Measurements from ENCODE around the gene UBAC1.

DNA sequence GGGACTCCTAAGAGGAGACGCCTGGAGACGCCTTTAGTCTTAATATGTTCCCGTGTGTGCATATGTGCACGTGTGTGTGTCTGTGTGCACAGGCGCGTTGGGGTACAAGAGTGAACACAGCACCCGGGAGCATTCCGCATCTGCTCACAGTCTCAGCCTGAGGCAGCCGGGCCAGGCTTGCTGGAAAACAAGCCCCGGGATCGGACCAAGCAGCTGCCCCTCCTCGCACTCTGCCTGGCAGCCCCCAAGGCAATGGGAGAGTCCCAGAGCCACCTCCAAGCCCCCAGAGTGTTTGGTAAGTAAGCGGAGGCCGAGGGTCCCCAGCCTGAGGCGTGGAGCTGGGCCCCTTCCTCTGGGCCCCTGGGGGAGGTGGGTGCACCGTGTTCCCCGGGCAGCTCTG is 27.3 kb upstream of the UBAC1 start:
- TF ChIP-seq, protein P1, sequence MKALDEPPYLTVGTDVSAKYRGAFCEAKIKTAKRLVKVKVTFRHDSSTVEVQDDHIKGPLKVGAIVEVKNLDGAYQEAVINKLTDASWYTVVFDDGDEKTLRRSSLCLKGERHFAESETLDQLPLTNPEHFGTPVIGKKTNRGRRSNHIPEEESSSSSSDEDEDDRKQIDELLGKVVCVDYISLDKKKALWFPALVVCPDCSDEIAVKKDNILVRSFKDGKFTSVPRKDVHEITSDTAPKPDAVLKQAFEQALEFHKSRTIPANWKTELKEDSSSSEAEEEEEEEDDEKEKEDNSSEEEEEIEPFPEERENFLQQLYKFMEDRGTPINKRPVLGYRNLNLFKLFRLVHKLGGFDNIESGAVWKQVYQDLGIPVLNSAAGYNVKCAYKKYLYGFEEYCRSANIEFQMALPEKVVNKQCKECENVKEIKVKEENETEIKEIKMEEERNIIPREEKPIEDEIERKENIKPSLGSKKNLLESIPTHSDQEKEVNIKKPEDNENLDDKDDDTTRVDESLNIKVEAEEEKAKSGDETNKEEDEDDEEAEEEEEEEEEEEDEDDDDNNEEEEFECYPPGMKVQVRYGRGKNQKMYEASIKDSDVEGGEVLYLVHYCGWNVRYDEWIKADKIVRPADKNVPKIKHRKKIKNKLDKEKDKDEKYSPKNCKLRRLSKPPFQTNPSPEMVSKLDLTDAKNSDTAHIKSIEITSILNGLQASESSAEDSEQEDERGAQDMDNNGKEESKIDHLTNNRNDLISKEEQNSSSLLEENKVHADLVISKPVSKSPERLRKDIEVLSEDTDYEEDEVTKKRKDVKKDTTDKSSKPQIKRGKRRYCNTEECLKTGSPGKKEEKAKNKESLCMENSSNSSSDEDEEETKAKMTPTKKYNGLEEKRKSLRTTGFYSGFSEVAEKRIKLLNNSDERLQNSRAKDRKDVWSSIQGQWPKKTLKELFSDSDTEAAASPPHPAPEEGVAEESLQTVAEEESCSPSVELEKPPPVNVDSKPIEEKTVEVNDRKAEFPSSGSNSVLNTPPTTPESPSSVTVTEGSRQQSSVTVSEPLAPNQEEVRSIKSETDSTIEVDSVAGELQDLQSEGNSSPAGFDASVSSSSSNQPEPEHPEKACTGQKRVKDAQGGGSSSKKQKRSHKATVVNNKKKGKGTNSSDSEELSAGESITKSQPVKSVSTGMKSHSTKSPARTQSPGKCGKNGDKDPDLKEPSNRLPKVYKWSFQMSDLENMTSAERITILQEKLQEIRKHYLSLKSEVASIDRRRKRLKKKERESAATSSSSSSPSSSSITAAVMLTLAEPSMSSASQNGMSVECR (CRISPR knock-in tag; IDR thresholded peaks at IDR 0.05), result no peak
- TF ChIP-seq, protein P2, sequence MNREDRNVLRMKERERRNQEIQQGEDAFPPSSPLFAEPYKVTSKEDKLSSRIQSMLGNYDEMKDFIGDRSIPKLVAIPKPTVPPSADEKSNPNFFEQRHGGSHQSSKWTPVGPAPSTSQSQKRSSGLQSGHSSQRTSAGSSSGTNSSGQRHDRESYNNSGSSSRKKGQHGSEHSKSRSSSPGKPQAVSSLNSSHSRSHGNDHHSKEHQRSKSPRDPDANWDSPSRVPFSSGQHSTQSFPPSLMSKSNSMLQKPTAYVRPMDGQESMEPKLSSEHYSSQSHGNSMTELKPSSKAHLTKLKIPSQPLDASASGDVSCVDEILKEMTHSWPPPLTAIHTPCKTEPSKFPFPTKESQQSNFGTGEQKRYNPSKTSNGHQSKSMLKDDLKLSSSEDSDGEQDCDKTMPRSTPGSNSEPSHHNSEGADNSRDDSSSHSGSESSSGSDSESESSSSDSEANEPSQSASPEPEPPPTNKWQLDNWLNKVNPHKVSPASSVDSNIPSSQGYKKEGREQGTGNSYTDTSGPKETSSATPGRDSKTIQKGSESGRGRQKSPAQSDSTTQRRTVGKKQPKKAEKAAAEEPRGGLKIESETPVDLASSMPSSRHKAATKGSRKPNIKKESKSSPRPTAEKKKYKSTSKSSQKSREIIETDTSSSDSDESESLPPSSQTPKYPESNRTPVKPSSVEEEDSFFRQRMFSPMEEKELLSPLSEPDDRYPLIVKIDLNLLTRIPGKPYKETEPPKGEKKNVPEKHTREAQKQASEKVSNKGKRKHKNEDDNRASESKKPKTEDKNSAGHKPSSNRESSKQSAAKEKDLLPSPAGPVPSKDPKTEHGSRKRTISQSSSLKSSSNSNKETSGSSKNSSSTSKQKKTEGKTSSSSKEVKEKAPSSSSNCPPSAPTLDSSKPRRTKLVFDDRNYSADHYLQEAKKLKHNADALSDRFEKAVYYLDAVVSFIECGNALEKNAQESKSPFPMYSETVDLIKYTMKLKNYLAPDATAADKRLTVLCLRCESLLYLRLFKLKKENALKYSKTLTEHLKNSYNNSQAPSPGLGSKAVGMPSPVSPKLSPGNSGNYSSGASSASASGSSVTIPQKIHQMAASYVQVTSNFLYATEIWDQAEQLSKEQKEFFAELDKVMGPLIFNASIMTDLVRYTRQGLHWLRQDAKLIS (CRISPR knock-in tag; IDR thresholded peaks at IDR 0.05), result no peak
- TF ChIP-seq, protein P3, sequence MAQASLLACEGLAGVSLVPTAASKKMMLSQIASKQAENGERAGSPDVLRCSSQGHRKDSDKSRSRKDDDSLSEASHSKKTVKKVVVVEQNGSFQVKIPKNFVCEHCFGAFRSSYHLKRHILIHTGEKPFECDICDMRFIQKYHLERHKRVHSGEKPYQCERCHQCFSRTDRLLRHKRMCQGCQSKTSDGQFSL (CRISPR knock-in tag; IDR thresholded peaks at IDR 0.05), result no peak
- TF ChIP-seq, protein P3 (tag; IDR thresholded peaks at IDR 0.05), result no peak
- no peak for TF ChIP-seq TCF7 (IDR thresholded peaks at IDR 0.05; ENCODE audit: borderline replicate concordance)
- no peak for TF ChIP-seq ESRRA (IDR thresholded peaks at IDR 0.05; ENCODE audit: borderline replicate concordance, low read depth)
- TF ChIP-seq, protein P4, sequence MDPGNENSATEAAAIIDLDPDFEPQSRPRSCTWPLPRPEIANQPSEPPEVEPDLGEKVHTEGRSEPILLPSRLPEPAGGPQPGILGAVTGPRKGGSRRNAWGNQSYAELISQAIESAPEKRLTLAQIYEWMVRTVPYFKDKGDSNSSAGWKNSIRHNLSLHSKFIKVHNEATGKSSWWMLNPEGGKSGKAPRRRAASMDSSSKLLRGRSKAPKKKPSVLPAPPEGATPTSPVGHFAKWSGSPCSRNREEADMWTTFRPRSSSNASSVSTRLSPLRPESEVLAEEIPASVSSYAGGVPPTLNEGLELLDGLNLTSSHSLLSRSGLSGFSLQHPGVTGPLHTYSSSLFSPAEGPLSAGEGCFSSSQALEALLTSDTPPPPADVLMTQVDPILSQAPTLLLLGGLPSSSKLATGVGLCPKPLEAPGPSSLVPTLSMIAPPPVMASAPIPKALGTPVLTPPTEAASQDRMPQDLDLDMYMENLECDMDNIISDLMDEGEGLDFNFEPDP (CRISPR knock-in tag; IDR thresholded peaks at IDR 0.05), result no peak
- no peak for TF ChIP-seq ZNF274 (IDR thresholded peaks at IDR 0.05; ENCODE audit: borderline replicate concordance, low read depth, low read length)
- no peak for TF ChIP-seq SETDB1 (IDR thresholded peaks at IDR 0.05; ENCODE audit: low read length)
- no peak for TF ChIP-seq ETS2 (tag; IDR thresholded peaks at IDR 0.05; ENCODE audit: borderline replicate concordance, poor library complexity, severe bottlenecking)
- no peak for TF ChIP-seq SP1 (CRISPR knock-in tag; IDR thresholded peaks at IDR 0.05)
- TF ChIP-seq, protein P5, sequence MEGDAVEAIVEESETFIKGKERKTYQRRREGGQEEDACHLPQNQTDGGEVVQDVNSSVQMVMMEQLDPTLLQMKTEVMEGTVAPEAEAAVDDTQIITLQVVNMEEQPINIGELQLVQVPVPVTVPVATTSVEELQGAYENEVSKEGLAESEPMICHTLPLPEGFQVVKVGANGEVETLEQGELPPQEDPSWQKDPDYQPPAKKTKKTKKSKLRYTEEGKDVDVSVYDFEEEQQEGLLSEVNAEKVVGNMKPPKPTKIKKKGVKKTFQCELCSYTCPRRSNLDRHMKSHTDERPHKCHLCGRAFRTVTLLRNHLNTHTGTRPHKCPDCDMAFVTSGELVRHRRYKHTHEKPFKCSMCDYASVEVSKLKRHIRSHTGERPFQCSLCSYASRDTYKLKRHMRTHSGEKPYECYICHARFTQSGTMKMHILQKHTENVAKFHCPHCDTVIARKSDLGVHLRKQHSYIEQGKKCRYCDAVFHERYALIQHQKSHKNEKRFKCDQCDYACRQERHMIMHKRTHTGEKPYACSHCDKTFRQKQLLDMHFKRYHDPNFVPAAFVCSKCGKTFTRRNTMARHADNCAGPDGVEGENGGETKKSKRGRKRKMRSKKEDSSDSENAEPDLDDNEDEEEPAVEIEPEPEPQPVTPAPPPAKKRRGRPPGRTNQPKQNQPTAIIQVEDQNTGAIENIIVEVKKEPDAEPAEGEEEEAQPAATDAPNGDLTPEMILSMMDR (IDR thresholded peaks at IDR 0.05 in 2 of 3, conservative IDR thresholded peaks at IDR 0.05 in 1 of 3; ENCODE audit: insufficient read depth in 2 of 3, low read depth in 1 of 3, low read length in 3 of 3), result no peak
- TF ChIP-seq, protein P6, sequence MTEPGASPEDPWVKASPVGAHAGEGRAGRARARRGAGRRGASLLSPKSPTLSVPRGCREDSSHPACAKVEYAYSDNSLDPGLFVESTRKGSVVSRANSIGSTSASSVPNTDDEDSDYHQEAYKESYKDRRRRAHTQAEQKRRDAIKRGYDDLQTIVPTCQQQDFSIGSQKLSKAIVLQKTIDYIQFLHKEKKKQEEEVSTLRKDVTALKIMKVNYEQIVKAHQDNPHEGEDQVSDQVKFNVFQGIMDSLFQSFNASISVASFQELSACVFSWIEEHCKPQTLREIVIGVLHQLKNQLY (CRISPR knock-in tag; conservative IDR thresholded peaks at IDR 0.05), result no peak
- TF ChIP-seq, protein P7, sequence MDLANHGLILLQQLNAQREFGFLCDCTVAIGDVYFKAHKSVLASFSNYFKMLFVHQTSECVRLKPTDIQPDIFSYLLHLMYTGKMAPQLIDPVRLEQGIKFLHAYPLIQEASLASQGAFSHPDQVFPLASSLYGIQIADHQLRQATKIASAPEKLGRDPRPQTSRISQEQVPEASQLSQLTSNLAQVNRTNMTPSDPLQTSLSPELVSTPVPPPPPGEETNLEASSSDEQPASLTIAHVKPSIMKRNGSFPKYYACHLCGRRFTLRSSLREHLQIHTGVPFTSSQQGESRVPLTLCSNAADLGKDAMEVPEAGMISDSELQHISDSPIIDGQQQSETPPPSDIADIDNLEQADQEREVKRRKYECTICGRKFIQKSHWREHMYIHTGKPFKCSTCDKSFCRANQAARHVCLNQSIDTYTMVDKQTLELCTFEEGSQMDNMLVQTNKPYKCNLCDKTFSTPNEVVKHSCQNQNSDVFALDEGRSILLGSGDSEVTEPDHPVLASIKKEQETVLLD (IDR thresholded peaks at IDR 0.05), result no peak
- TF ChIP-seq FOS (IDR thresholded peaks at IDR 0.05; ENCODE audit: extremely low read depth, insufficient read length), result no peak
